ENCODE results near the gene SLC9A1.

- TF ChIP-seq POLR2A (IDR thresholded peaks at IDR 0.05; ENCODE audit: control extremely low read depth in 1 of 2, low read depth in 2 of 2, low read length in 2 of 2): no peak
- TF ChIP-seq CREB1 (IDR thresholded peaks at IDR 0.05): no peak
- no peak for TF ChIP-seq POLR2AphosphoS5 (IDR thresholded peaks at IDR 0.05; ENCODE audit: low read depth, low read length)
- TF ChIP-seq EP300 (IDR thresholded peaks at IDR 0.05; ENCODE audit: borderline replicate concordance in 1 of 2, low read depth in 2 of 2, low read length in 2 of 2): no peak
- no peak for TF ChIP-seq CTCF (IDR thresholded peaks at IDR 0.05; ENCODE audit: control extremely low read depth in 1 of 3, insufficient read depth in 1 of 3, low read depth in 1 of 3, low read length in 3 of 3)
- no peak for TF ChIP-seq NRF1 (IDR thresholded peaks at IDR 0.05; ENCODE audit: low read depth, low read length)
- no peak for TF ChIP-seq JUN (IDR thresholded peaks at IDR 0.05; ENCODE audit: low read depth, low read length)
- TF ChIP-seq ZNF274 (IDR thresholded peaks at IDR 0.05; ENCODE audit: borderline replicate concordance, extremely low read depth, low read length): no peak
- TF ChIP-seq FOSL1 (IDR thresholded peaks at IDR 0.05; ENCODE audit: insufficient read depth, low read depth, low read length): no peak
- no peak for TF ChIP-seq CEBPB (IDR thresholded peaks at IDR 0.05; ENCODE audit: low read depth, low read length)
Measured at GRCh38 chr1:27133158-27133557, 21.8 kb downstream of the SLC9A1 start.

Measured in H1 (cell line).